PFSK-1 (cell line): Measurements from ENCODE around the gene C16orf87.

ENCODE experiments used
- FOXP2 ChIP-seq: optimal IDR thresholded peaks from 2 replicates; pipeline ENCODE3; 2011; ENCODE audit warnings: borderline replicate concordance, control low read depth, inconsistent platforms; ENCODE audit not compliant: insufficient read depth; ENCODE audit errors: extremely low read length, extremely low read depth
- POLR2AphosphoS5 ChIP-seq: IDR thresholded peaks from 2 replicates; pipeline ENCODE4 v1.6.1; 2012; ENCODE audit warnings: low read depth, mild to moderate bottlenecking, control low read depth, low read length, moderate library complexity
- SIN3A ChIP-seq: IDR thresholded peaks from 2 replicates; pipeline ENCODE4 v1.6.1; 2012; ENCODE audit warnings: mild to moderate bottlenecking, low read length, moderate library complexity, borderline replicate concordance; ENCODE audit not compliant: insufficient read depth
- TAF1 ChIP-seq: IDR thresholded peaks from 2 replicates; pipeline ENCODE4 v1.6.1; 2012; ENCODE audit warnings: low read length, control low read depth, borderline replicate concordance; ENCODE audit not compliant: insufficient read depth
- TF ChIP-seq, protein P1 (sequence below), 2 experiments: IDR thresholded peaks; 2 replicates each; pipeline versions ENCODE4 v1.6.1 to v1.8.0; 2011 to 2012; ENCODE audit warnings: low read depth in 2 of 2, low read length in 2 of 2, control low read depth in 1 of 2, inconsistent platforms in 1 of 2, mild to moderate bottlenecking in 1 of 2, moderate library complexity in 1 of 2; ENCODE audit not compliant: insufficient read depth in 1 of 2

The C16orf87 gene

DNA sequence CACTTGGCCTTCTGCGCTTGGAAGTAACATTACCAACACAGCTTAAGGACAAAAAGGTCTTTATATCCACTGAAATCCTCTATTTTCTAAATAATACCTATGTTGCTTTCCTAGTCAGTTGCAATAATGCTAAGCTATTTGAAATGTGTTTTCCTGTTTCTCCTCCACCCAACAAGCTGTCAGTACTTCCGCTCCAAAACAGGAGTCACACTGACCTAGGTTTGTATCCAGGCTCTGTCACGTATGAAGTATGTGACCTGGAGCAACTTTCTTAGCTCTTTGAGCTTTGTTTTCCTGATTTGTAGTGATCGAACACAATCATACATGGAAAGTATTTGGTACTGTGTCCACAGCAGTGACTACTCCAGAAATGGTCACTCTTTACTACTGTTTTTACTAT, 58.5 kb downstream of the C16orf87 start:
- TF ChIP-seq TAF1 (no peak), FOXP2 (no peak), SIN3A (no peak), POLR2AphosphoS5 (no peak)
- TF ChIP-seq, protein P1, sequence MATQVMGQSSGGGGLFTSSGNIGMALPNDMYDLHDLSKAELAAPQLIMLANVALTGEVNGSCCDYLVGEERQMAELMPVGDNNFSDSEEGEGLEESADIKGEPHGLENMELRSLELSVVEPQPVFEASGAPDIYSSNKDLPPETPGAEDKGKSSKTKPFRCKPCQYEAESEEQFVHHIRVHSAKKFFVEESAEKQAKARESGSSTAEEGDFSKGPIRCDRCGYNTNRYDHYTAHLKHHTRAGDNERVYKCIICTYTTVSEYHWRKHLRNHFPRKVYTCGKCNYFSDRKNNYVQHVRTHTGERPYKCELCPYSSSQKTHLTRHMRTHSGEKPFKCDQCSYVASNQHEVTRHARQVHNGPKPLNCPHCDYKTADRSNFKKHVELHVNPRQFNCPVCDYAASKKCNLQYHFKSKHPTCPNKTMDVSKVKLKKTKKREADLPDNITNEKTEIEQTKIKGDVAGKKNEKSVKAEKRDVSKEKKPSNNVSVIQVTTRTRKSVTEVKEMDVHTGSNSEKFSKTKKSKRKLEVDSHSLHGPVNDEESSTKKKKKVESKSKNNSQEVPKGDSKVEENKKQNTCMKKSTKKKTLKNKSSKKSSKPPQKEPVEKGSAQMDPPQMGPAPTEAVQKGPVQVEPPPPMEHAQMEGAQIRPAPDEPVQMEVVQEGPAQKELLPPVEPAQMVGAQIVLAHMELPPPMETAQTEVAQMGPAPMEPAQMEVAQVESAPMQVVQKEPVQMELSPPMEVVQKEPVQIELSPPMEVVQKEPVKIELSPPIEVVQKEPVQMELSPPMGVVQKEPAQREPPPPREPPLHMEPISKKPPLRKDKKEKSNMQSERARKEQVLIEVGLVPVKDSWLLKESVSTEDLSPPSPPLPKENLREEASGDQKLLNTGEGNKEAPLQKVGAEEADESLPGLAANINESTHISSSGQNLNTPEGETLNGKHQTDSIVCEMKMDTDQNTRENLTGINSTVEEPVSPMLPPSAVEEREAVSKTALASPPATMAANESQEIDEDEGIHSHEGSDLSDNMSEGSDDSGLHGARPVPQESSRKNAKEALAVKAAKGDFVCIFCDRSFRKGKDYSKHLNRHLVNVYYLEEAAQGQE (IDR thresholded peaks at IDR 0.05; ENCODE audit: insufficient read depth in 1 of 2, low read depth in 2 of 2, low read length in 2 of 2), result no peak

DNA sequence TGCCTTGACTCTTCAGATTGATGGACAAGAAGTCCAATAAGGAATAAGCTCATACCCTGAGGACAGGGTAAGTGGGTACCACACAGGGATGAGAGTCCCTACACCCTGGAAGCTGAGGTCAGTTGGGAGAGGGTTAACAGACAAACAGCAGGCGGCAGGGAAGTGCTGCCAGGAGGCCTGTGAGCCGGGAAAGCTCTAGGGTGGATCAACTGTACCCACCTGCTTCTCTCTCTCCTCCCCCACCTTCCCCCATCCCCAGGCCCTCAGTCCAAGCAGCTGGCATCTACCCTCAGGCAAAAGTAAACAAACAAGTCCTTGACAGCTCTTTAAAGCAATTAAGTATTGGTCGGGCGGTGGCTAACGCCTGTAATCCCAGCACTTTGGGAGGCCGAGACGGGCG, 62.2 kb downstream of the C16orf87 start:
- no peak for TF ChIP-seq FOXP2
- TF ChIP-seq TAF1, result no peak
- TF ChIP-seq POLR2AphosphoS5, result no peak
- TF ChIP-seq, protein P1 (IDR thresholded peaks at IDR 0.05; ENCODE audit: insufficient read depth in 1 of 2, low read depth in 2 of 2, low read length in 2 of 2), result no peak
- TF ChIP-seq SIN3A, result no peak

DNA sequence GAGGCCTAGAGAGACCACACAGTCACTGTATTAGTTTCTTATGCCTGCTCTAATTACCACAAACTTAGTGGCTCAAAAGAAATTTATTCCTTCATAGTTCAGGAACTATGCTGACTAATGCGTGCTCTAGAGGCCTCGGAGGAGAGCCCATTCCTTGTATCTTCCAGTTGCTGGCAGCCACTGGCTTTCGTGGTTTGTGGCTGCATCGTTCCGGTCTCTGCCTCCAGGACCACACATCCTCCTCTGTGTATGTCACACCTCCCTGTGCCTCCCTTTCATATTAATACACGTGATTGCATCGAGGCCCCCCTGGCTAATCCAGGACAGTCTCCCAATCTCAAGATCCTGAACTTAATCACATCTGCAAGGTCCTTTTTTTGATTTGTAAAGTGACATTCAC, 65.9 kb downstream of the C16orf87 start:
- TF ChIP-seq SIN3A (no peak), POLR2AphosphoS5 (no peak), FOXP2 (no peak), TAF1 (no peak)
- TF ChIP-seq, protein P1 (IDR thresholded peaks at IDR 0.05; ENCODE audit: insufficient read depth in 1 of 2, low read depth in 2 of 2, low read length in 2 of 2), result no peak

DNA sequence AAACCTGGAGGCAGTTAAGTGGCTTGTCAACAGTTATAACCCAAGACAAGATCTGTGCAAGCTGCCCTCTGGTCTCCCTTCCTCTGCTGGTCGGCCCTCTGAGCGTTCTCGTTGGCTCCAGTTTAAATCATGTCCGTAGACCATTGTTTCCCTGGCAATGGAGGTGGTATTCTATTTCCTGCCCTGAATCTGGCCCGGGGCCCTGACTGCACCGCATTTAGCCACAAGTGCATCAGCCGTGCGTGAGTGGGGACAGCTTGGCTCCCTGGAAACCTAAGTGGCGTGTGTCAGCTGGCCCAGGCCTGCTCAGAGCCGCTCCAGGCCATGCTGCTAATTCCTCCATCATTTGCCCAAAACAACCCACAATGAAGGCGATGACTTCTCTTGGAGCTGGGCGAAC, 67.8 kb downstream of the C16orf87 start:
- TF ChIP-seq POLR2AphosphoS5 (no peak), TAF1 (no peak), FOXP2 (no peak), SIN3A (no peak)
- TF ChIP-seq, protein P1 (IDR thresholded peaks at IDR 0.05; ENCODE audit: insufficient read depth in 1 of 2, low read depth in 2 of 2, low read length in 2 of 2), result no peak

DNA sequence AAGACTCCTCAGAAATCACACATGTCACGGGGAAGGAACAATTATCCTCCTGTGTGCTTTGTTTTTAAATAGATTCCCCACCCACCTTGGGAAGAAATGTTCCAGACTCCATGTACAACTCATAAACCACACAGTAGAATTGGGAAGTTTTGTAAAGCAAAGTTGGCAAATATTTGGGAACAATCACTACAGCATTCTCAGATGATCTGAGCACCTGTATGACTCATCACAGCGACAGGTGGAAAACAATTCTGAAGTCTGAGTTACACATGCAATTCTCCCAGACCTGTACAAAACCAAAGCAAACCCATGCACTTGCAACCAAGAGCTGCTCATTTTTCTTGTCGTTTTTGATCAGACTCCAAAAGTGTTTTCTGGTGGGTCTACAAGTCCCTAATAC, 68.4 kb downstream of the C16orf87 start:
- TF ChIP-seq POLR2AphosphoS5, result no peak
- TF ChIP-seq, protein P1 (IDR thresholded peaks at IDR 0.05; ENCODE audit: insufficient read depth in 1 of 2, low read depth in 2 of 2, low read length in 2 of 2), result no peak
- TF ChIP-seq SIN3A, result no peak
- TF ChIP-seq FOXP2, result no peak
- TF ChIP-seq TAF1, result no peak
